HCT116 (cell line): ENCODE results near the gene AMOT.

ENCODE experiments used
- EZH2phosphoT487 ChIP-seq: fragments of 200-600 bp; IDR thresholded peaks from 2 replicates; pipeline ENCODE4 v1.6.1; 2018; ENCODE audit warnings: antibody characterized with exemption, borderline replicate concordance
- TCF7L2 ChIP-seq: IDR thresholded peaks from 2 replicates; pipeline ENCODE4 v1.7.0; 2011; ENCODE audit warnings: borderline replicate concordance, inconsistent platforms; ENCODE audit not compliant: insufficient read depth, insufficient read length; ENCODE audit errors: extremely low read depth
- TF ChIP-seq, protein P1 (sequence below), 3 experiments: fragments of 200-600 bp in 1 of 3; sonication (generic) in 1 of 3; IDR thresholded peaks in 2 of 3; conservative IDR thresholded peaks in 1 of 3; 2 replicates each; pipeline ENCODE4 v1.5.1; 2012 to 2017; ENCODE audit warnings: low read depth in 2 of 3, low read length in 2 of 3, antibody characterized with exemption in 1 of 3, borderline replicate concordance in 1 of 3, control low read depth in 1 of 3, mild to moderate bottlenecking in 1 of 3, mixed read lengths in 1 of 3, mixed run types in 1 of 3, moderate library complexity in 1 of 3; ENCODE audit not compliant: insufficient read depth in 1 of 3

DNA sequence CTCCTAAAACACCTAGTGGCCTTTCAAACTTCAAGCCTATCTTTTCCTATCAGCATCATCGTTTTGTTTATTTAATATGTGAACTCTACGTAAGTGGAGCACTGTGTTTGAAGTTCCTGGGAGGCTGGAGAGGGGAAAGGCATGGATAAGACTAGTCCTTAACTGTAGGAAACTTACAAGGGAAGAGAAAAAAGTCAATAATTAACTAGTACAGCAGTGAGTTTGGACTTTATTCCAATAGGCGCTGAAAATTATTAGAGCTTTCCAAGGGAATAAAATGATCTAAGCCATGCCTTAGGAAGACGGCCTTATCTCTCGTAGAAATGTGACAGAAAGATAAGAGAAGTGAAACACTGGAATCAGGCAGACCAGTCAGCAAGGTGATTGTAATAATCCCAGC lies 55.3 kb downstream of the AMOT start:
- TF ChIP-seq TCF7L2 (no peak), EZH2phosphoT487 (no peak)
- TF ChIP-seq, protein P1, sequence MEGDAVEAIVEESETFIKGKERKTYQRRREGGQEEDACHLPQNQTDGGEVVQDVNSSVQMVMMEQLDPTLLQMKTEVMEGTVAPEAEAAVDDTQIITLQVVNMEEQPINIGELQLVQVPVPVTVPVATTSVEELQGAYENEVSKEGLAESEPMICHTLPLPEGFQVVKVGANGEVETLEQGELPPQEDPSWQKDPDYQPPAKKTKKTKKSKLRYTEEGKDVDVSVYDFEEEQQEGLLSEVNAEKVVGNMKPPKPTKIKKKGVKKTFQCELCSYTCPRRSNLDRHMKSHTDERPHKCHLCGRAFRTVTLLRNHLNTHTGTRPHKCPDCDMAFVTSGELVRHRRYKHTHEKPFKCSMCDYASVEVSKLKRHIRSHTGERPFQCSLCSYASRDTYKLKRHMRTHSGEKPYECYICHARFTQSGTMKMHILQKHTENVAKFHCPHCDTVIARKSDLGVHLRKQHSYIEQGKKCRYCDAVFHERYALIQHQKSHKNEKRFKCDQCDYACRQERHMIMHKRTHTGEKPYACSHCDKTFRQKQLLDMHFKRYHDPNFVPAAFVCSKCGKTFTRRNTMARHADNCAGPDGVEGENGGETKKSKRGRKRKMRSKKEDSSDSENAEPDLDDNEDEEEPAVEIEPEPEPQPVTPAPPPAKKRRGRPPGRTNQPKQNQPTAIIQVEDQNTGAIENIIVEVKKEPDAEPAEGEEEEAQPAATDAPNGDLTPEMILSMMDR (IDR thresholded peaks at IDR 0.05 in 2 of 3, conservative IDR thresholded peaks at IDR 0.05 in 1 of 3; ENCODE audit: borderline replicate concordance in 1 of 3, insufficient read depth in 1 of 3, low read depth in 2 of 3, low read length in 2 of 3): no peak
